C1 segment of cervical spinal cord (tissue), 14 donors: ENCODE results near the gene LRBA.

ENCODE experiments used
- DNase-seq, 14 donors: peaks; one replicate each; lab custom pipeline; 2025; lab: John Stamatoyannopoulos, UW

Gene LRBA

GRCh38 chr4:150217808-150218207 is 797.3 kb downstream of the LRBA start:
- peak in 2 of 14 donors; percentile 6 to 16 for DNase-seq

GRCh38 chr4:150217192-150217591 is 797.9 kb downstream of the LRBA start:
- peak in 5 of 14 donors; percentile 10 to 21 (median 14) for DNase-seq

GRCh38 chr4:150216726-150217125 is 798.4 kb downstream of the LRBA start:
- DNase-seq: peak in 5 of 14 donors; percentile 10 to 42 (median 19)

- DNase-seq: no peak
Observed at GRCh38 chr4:150215601-150216000, 799.5 kb downstream of the LRBA start.
